SU-DHL-6 (cell line): ENCODE results near the gene ATRX.

Source experiments
- H2AFZ ChIP-seq: fragments of 200-600 bp; sonication (generic); 2 replicates; pipeline ENCODE4 v1.6.1; 2014; ENCODE audit warnings: low read depth, mild to moderate bottlenecking, moderate library complexity, mixed read lengths, antibody characterized with exemption, low read length; ENCODE audit not compliant: severe bottlenecking
- H3F3A ChIP-seq: fragments of 200-600 bp; shearing (Covaris generic); 2 replicates; pipeline ENCODE4 v1.6.0; 2016; ENCODE audit warnings: antibody characterized with exemption, mild to moderate bottlenecking; ENCODE audit not compliant: insufficient read depth
- H3K27ac ChIP-seq: fragments of 200-600 bp; sonication (generic); 2 replicates; pipeline ENCODE4 v1.5.1; 2016; ENCODE audit warnings: low read depth, mild to moderate bottlenecking, low read length, moderate library complexity, mixed read lengths
- H3K27me3 ChIP-seq: fragments of 200-600 bp; sonication (generic), shearing (Covaris generic); 2 replicates; pipeline ENCODE4 v1.6.0; 2014; ENCODE audit warnings: mild to moderate bottlenecking, low read length
- H3K36me3 ChIP-seq: fragments of 200-600 bp; sonication (generic); 2 replicates; pipeline ENCODE4 v1.6.1; 2014; ENCODE audit warnings: mild to moderate bottlenecking, low read length, mixed read lengths
- H3K4me2 ChIP-seq: fragments of 300-600, 200-600 bp; shearing (Covaris generic), sonication (generic); 2 replicates; pipeline ENCODE4 v1.6.0; 2014; ENCODE audit warnings: low read length, low read depth, mild to moderate bottlenecking; ENCODE audit not compliant: poor library complexity, severe bottlenecking
- H3K4me3 ChIP-seq: fragments of 200-600 bp; sonication (generic); 2 replicates; pipeline ENCODE4 v1.5.1; 2014; ENCODE audit warnings: antibody characterized with exemption, low read length, mild to moderate bottlenecking, mixed read lengths; ENCODE audit not compliant: insufficient read depth, poor library complexity, severe bottlenecking
- H3K79me2 ChIP-seq: fragments of 200-600 bp; sonication (generic); 2 replicates; pipeline ENCODE4 v1.6.1; 2014; ENCODE audit warnings: mild to moderate bottlenecking, low read length, moderate library complexity; ENCODE audit not compliant: insufficient read depth
- H3K9ac ChIP-seq: fragments of 200-600 bp; sonication (generic); 2 replicates; pipeline ENCODE4 v1.7.0; 2014; ENCODE audit warnings: mild to moderate bottlenecking, low read length
- H3K9me2 ChIP-seq: fragments of 200-600 bp; sonication (generic); replicated peaks from 2 replicates; pipeline ENCODE4 v1.6.1; 2014; ENCODE audit warnings: low read length; ENCODE audit not compliant: insufficient read depth
- H3K9me3 ChIP-seq: fragments of 200-600 bp; sonication (generic); 2 replicates; pipeline ENCODE4 v1.6.1; 2014; ENCODE audit warnings: low read length, mixed read lengths; ENCODE audit not compliant: insufficient read depth
- H4K20me1 ChIP-seq: fragments of 200-600 bp; sonication (generic); 2 replicates; pipeline ENCODE4 v1.6.1; 2014; ENCODE audit warnings: low read depth, mild to moderate bottlenecking, antibody characterized with exemption, low read length, moderate library complexity, mixed read lengths
- EZH2phosphoT487 ChIP-seq: fragments of 200-600 bp; sonication (generic), shearing (Covaris generic); conservative IDR thresholded peaks from 2 replicates; pipeline ENCODE4 v1.6.1; 2018; ENCODE audit warnings: mild to moderate bottlenecking, antibody characterized with exemption, low read length, moderate library complexity, mixed read lengths
- TF ChIP-seq, protein P1 (sequence below): fragments of 200-600 bp; sonication (generic); IDR thresholded peaks from one replicate; pipeline ENCODE4 v1.5.1; 2017; ENCODE audit warnings: antibody characterized with exemption, mild to moderate bottlenecking, low read length, moderate library complexity; ENCODE audit not compliant: insufficient read depth, poor library complexity, severe bottlenecking

The ATRX gene

DNA sequence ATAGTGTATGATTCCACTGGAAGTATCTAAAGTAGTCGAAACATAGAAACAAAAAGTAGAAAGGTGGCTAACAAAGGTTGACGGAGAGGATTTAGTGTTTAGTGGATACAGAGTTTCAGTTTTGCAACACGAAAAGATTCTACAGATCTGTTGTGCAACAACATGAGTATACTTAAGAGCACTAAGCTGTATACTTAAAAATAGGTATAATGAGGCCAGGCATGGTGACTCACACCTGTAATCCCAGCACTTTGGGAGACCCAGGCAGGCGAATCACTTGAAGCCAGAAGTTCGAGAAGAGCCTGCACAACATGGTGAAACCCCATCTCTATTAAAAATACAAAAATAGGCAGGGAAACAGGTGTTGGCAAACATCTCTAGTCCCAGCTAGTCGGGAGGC, 7.9 kb upstream of the ATRX start:
- Histone ChIP-seq H3K27ac (no peak overlapping the region), H3K4me2 (no peak overlapping the region), H3K79me2 (no peaks in the 10 kb centered on the region), H3F3A (no peaks in the 10 kb centered on the region), H3K27me3 (no peaks in the 10 kb centered on the region), H4K20me1 (no peaks in the 10 kb centered on the region), H3K9me2 (no peaks in the 10 kb centered on the region), H2AFZ (no peak overlapping the region), H3K9me3 (no peaks in the 10 kb centered on the region), H3K36me3 (no peaks in the 10 kb centered on the region), H3K4me3 (no peak overlapping the region), H3K9ac (no peak overlapping the region)
- TF ChIP-seq, protein P1, sequence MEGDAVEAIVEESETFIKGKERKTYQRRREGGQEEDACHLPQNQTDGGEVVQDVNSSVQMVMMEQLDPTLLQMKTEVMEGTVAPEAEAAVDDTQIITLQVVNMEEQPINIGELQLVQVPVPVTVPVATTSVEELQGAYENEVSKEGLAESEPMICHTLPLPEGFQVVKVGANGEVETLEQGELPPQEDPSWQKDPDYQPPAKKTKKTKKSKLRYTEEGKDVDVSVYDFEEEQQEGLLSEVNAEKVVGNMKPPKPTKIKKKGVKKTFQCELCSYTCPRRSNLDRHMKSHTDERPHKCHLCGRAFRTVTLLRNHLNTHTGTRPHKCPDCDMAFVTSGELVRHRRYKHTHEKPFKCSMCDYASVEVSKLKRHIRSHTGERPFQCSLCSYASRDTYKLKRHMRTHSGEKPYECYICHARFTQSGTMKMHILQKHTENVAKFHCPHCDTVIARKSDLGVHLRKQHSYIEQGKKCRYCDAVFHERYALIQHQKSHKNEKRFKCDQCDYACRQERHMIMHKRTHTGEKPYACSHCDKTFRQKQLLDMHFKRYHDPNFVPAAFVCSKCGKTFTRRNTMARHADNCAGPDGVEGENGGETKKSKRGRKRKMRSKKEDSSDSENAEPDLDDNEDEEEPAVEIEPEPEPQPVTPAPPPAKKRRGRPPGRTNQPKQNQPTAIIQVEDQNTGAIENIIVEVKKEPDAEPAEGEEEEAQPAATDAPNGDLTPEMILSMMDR, result no peak
- no peak for TF ChIP-seq EZH2phosphoT487

- no peaks in the 10 kb centered on the region for H3K9me2 ChIP-seq
- H3K36me3 ChIP-seq, result no peaks in the 10 kb centered on the region
- no peaks in the 10 kb centered on the region for H3F3A ChIP-seq
- no peak overlapping the region for H3K27ac ChIP-seq
- no peaks in the 10 kb centered on the region for H3K9me3 ChIP-seq
- no peak overlapping the region for H3K4me2 ChIP-seq
- peaks cover 31% of the 10 kb centered on the region for H3K79me2 ChIP-seq
- H2AFZ ChIP-seq, result no peak overlapping the region
- no peak for TF ChIP-seq EZH2phosphoT487
- TF ChIP-seq, protein P1, result no peak
- H4K20me1 ChIP-seq, result no peaks in the 10 kb centered on the region
- no peak overlapping the region for H3K4me3 ChIP-seq
- no peak overlapping the region for H3K9ac ChIP-seq
- no peaks in the 10 kb centered on the region for H3K27me3 ChIP-seq
Measured at GRCh38 chrX:77788050-77788449, 2.0 kb upstream of the ATRX start.

- H3K9me2 ChIP-seq, result no peaks in the 10 kb centered on the region
- no peaks in the 10 kb centered on the region for H3K9me3 ChIP-seq
- 0 out of 2 replicates have a peak, but pooled peaks cover 4% of the 10 kb centered on the region for H4K20me1 ChIP-seq
- no peaks in the 10 kb centered on the region for H3K27me3 ChIP-seq
- H3K9ac ChIP-seq, result peak overlapping the region; percentile 91
- no peak for TF ChIP-seq EZH2phosphoT487
- TF ChIP-seq, protein P1, result no peak
- H3K27ac ChIP-seq, result peak overlapping the region; percentile 84
- no peaks in the 10 kb centered on the region for H3F3A ChIP-seq
- peaks cover 48% of the 10 kb centered on the region for H3K79me2 ChIP-seq
- H2AFZ ChIP-seq, result peak overlapping the region; percentile 89
- H3K4me3 ChIP-seq, result peak overlapping the region; percentile 73
- no peaks in the 10 kb centered on the region for H3K36me3 ChIP-seq
- peak overlapping the region; percentile 74 for H3K4me2 ChIP-seq
Measured at GRCh38 chrX:77786365-77786680, 307 bp upstream of the ATRX start.

DNA sequence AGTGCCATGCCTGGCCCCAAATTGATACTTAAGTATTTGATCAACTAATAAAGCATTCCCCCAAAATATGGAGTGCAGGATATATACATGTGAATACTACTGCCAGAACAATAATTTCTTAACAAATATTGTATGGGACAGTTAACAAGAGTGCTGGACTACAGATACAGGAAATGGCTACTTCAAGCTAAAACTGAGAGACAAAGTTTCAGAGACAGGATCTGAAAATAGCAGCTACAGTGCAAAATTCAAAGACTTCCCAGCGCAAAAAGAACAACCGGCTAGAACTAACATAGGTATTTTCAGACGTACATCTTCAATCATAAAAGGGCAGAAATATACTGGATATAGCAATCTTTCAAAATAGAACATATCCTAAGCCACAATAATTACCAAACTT, 6.3 kb downstream of the ATRX start:
- Histone ChIP-seq H3F3A (no peaks in the 10 kb centered on the region), H2AFZ (no peak overlapping the region), H3K27me3 (no peaks in the 10 kb centered on the region)

More for the DNA sequence above, 6.3 kb downstream of the ATRX start:
- no peaks in the 10 kb centered on the region for H3K9me3 ChIP-seq
- TF ChIP-seq, protein P1, result no peak
- no peak for TF ChIP-seq EZH2phosphoT487
- no peak overlapping the region for H3K27ac ChIP-seq
- no peak overlapping the region for H3K4me3 ChIP-seq
- peak overlapping the region; percentile 29 for H3K4me2 ChIP-seq
- H4K20me1 ChIP-seq, result 0 out of 2 replicates have a peak, but pooled peaks cover 4% of the 10 kb centered on the region
- H3K79me2 ChIP-seq, result peaks cover 100% of the 10 kb centered on the region
- no peaks in the 10 kb centered on the region for H3K36me3 ChIP-seq
- H3K9me2 ChIP-seq, result no peaks in the 10 kb centered on the region
- H3K9ac ChIP-seq, result no peak overlapping the region
